A549 (cell line): ENCODE results near the gene SZT2. TPM values are rescaled to one million over a fixed set of nuclear protein-coding genes. Genes with fewer than 3 reads are reported as not detected.

Source experiments
- ATAC-seq, 2 experiments: fragments of 200-7000 bp in 1 of 2; fragments of >200 bp in 1 of 2; cut with Nextera tagmentation in 1 of 2; cut with Tn5 transposase in 1 of 2; 3 replicates each; pipeline versions ENCODE4 v1.8.0 to v1.9.1; 2018 to 2020; ENCODE audit warnings: mild to moderate bottlenecking in 1 of 2, moderate library complexity in 1 of 2
- CTCF ChIA-PET: fragments of 300-600 bp; sonication (Branson Sonifier 250); formaldehyde crosslinking; extraction: SDS; loops from one replicate; lab custom pipeline; 2021; ENCODE audit warnings: antibody characterized with exemption, inconsistent platforms; lab: Yijun Ruan, JAX
- POLR2A ChIA-PET: fragments of 350-600 bp; formaldehyde crosslinking; extraction: SDS; loops from one replicate; lab custom pipeline; 2021; ENCODE audit warnings: antibody characterized with exemption, inconsistent platforms; lab: Yijun Ruan, JAX
- DNase-seq, 2 experiments: peaks; one replicate each; pipeline versions ENCODE4 v3.0.0 to v3.0.0-alpha.2; 2011 to 2016; ENCODE audit warnings: low read depth in 1 of 2, low spot score in 1 of 2
- FAIRE-seq: peaks from 2 replicates; lab custom pipeline; 2011; peaks lifted over from hg19 to GRCh38; lab: Jason Lieb, UNC
- H3K27ac ChIP-seq, 2 experiments: fragments of >200 bp; sonication (Bioruptor Twin); formaldehyde crosslinking; 3 replicates each; pipeline ENCODE4 v1.5.1; 2016 to 2017
- H3K4me1 ChIP-seq: fragments of >200 bp; sonication (Bioruptor Twin); formaldehyde crosslinking; 3 replicates; pipeline ENCODE4 v1.6.1; 2016
- H3K4me2 ChIP-seq: fragments of >200 bp; sonication (Bioruptor Twin); formaldehyde crosslinking; 3 replicates; pipeline ENCODE4 v1.6.1; 2016
- H3K4me3 ChIP-seq: fragments of >200 bp; sonication (Bioruptor Twin); formaldehyde crosslinking; 3 replicates; pipeline ENCODE4 v1.5.1; 2016
- H3K9me3 ChIP-seq: fragments of >200 bp; sonication (Bioruptor Twin); formaldehyde crosslinking; 3 replicates; pipeline ENCODE4 v1.6.1; 2016
- CBX2 ChIP-seq: fragments of 200-600 bp; sonication (generic); IDR thresholded peaks from 2 replicates; pipeline ENCODE4 v1.6.1; 2016; ENCODE audit warnings: low read depth, mild to moderate bottlenecking, borderline replicate concordance
- ESRRA ChIP-seq: fragments of 150-350 bp; IDR thresholded peaks from 2 replicates; pipeline ENCODE4 v1.6.1; 2014; ENCODE audit warnings: mild to moderate bottlenecking, low read length, borderline replicate concordance
- GATA3 ChIP-seq: IDR thresholded peaks from 2 replicates; pipeline ENCODE4 v1.6.1; 2012; ENCODE audit warnings: borderline replicate concordance
- HDAC2 ChIP-seq: fragments of 200-600 bp; sonication (generic); IDR thresholded peaks from 2 replicates; pipeline ENCODE4 v1.6.1; 2016
- KDM1A ChIP-seq: fragments of 200-600 bp; sonication (generic); IDR thresholded peaks from 2 replicates; pipeline ENCODE4 v1.6.1; 2016; ENCODE audit warnings: low read depth, mild to moderate bottlenecking
- MYC ChIP-seq: IDR thresholded peaks from 2 replicates; pipeline ENCODE4 v1.6.1; 2012; ENCODE audit warnings: mild to moderate bottlenecking, inconsistent platforms, low read length, improper control_type of control experiment, borderline replicate concordance
- POLR2AphosphoS2 ChIP-seq: conservative IDR thresholded peaks from 2 replicates; pipeline ENCODE4 v1.6.1; 2012; ENCODE audit warnings: low read length, improper control_type of control experiment, inconsistent platforms
- RAD21 ChIP-seq, 2 experiments: fragments of >200 bp in 1 of 2; sonication (Bioruptor Twin) in 1 of 2; formaldehyde crosslinking in 1 of 2; IDR thresholded peaks in 1 of 2; conservative IDR thresholded peaks in 1 of 2; 2 replicates in 1 of 2; 3 replicates in 1 of 2; pipeline ENCODE4 v1.6.1; 2012 to 2018; ENCODE audit warnings: inconsistent platforms in 1 of 2
- RARB ChIP-seq: fragments of 250-450 bp; sonication (Bioruptor Pico); IDR thresholded peaks from 2 replicates; pipeline ENCODE4 v1.8.0; 2021; ENCODE audit warnings: mild to moderate bottlenecking, moderate library complexity
- RCOR1 ChIP-seq: fragments of 150-350 bp; IDR thresholded peaks from 2 replicates; pipeline ENCODE4 v1.6.1; 2014; ENCODE audit warnings: antibody characterized with exemption, low read length, low read depth
- RFX5 ChIP-seq: fragments of 450-650 bp; IDR thresholded peaks from 2 replicates; pipeline ENCODE4 v1.7.1; 2014; ENCODE audit warnings: antibody characterized with exemption, mild to moderate bottlenecking, moderate library complexity
- RNF2 ChIP-seq: fragments of 200-600 bp; sonication (generic); IDR thresholded peaks from 2 replicates; pipeline ENCODE4 v1.6.1; 2016; ENCODE audit warnings: low read depth, mild to moderate bottlenecking, antibody characterized with exemption, moderate library complexity, borderline replicate concordance
- ZFP36 ChIP-seq: fragments of 450-650 bp; IDR thresholded peaks from 2 replicates; pipeline ENCODE4 v1.6.1; 2014; ENCODE audit warnings: borderline replicate concordance; ENCODE audit not compliant: partially characterized antibody
- WGBS: methylation state at CpG from one replicate; pipeline ENCODE4 v1.1.6; 2017; ENCODE audit errors: missing lambda C conversion rate; 5-methylcytosine and 5-hydroxymethylcytosine counted together
- polyA plus RNA-seq, 4 experiments: library from polyadenylated mRNA; depleted of rRNA in 3 of 4; stranded (reverse); fragments of >200 nt; fragmentation: RNase III in 1 of 4; extraction: RNeasy Plus Mini Kit Qiagen cat#74134 plus additional on column Dnase treatment in 1 of 4; gene quantifications; 2 replicates in 3 of 4; 3 replicates in 1 of 4; pipeline ENCODE4 v1.2.3, GENCODE V29; 2011 to 2017
- TF ChIP-seq, protein P1 (sequence below): fragments of 150-350 bp; IDR thresholded peaks from 2 replicates; pipeline ENCODE4 v1.6.1; 2014; ENCODE audit warnings: low read depth, mild to moderate bottlenecking, low read length
- TF ChIP-seq, protein P2 (sequence below): fragments of >200 bp; sonication (Bioruptor Twin); formaldehyde crosslinking; IDR thresholded peaks from 3 replicates; pipeline ENCODE4 v1.5.1; 2016
- TF ChIP-seq, protein P3 (sequence below): fragments of 200-600 bp; sonication (generic); IDR thresholded peaks from 2 replicates; pipeline ENCODE4 v1.6.1; 2016; ENCODE audit warnings: antibody characterized with exemption, mild to moderate bottlenecking, moderate library complexity

Gene SZT2
- polyA plus RNA-seq, 2 of the 4 experiments (the other 2 are of a cell fraction): 6.1 to 6.5 TPM

DNA sequence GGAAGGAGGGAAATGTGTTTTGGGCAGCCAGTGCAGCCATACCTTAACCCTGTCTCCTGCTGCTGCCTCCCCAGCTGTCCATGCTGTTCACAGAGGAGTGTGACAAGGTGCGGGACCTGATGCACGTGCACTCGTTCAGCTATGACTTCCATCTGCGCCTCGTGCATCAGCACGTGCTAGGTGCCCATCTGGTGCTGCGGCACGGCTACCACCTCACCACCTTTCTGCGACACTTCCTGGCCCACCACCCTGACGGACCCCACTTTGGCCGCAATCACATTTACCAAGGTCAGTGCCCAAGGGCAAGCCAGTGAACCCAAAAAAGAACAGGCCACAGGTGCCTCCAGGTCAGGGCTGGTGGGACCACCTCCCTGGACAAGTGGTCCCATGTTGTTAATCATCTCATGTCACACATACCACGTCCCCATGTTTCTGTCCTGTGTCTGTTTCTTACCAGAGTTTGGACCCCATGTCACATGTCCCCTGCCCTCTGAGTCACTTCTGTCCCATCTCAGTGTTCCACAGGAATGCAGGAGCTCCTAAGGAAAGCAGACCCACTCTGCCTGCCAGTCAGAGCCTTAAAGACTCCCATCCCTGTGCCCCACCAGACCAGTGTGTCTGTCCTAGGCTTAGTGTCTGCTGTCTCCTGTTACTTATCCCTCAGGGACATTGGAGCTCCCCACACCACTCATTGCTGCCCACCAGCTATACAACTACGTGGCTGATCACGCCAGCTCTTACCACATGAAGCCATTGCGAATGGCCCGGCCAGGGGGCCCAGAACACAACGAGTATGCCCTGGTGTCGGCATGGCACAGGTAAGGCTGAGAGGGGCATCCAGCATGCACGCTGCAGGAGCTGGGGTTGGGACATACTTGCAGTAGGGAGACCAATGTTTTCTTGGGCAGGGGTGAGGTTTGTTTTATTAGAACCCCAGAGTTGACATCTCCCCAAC is 57.5 kb downstream of the SZT2 start (continued):
- TF ChIP-seq RNF2 (no peak), KDM1A (no peak)
- TF ChIP-seq, protein P1, sequence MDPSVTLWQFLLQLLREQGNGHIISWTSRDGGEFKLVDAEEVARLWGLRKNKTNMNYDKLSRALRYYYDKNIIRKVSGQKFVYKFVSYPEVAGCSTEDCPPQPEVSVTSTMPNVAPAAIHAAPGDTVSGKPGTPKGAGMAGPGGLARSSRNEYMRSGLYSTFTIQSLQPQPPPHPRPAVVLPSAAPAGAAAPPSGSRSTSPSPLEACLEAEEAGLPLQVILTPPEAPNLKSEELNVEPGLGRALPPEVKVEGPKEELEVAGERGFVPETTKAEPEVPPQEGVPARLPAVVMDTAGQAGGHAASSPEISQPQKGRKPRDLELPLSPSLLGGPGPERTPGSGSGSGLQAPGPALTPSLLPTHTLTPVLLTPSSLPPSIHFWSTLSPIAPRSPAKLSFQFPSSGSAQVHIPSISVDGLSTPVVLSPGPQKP: no peak

DNA sequence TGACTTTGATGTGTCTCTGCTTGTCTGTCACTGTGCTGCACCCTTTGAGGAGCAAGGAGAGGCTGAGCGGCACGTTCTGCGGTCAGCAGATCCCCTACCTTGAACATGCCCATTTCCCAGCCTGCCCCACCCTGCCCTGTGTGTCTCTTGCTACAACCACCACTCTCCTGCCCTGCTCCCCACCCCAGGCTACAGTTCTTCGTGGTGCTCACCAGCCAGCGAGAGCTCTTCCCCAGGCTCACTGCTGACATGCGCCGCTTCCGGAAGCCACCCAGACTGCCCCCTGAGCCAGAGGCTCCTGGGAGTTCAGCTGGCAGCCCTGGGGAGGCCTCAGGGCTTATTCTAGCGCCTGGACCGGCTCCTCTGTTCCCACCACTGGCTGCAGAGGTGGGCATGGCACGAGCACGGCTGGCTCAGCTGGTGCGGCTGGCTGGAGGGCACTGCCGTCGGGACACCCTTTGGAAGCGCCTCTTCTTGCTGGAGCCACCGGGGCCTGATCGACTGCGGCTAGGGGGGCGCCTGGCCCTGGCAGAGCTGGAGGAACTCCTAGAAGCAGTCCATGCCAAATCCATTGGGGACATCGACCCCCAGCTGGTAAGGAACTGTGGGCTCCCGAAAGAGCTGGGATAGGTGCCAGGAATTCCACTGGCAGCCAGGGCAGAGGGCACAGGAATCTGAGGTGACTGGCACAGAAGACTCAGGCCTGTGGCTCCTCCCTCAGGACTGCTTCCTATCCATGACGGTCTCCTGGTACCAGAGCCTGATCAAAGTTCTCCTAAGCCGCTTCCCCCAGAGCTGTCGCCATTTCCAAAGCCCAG is 58.4 kb downstream of the SZT2 start:
- ChIA-PET CTCF (interaction anchor here (0.8 kb wide), 1 partner anchor 8 kb away, joined by 4 read pairs; no protein-coding TSS in a partner anchor), POLR2A (interaction anchor here (1.1 kb wide), 1 partner anchor 90 kb away, joined by 3 read pairs; no protein-coding TSS in a partner anchor)
- Histone ChIP-seq H3K4me2 (no peak overlapping the region), H3K9me3 (no peaks in the 10 kb centered on the region), H3K4me3 (no peak overlapping the region), H3K27ac (0 out of 6 replicates have a peak overlapping the region, but pooled peaks of 1 of the 2 experiments have one; percentile 21), H3K4me1 (peaks cover 4% of the 10 kb centered on the region; the same call in 1 of the 3 replicates)
- TF ChIP-seq ESRRA (no peak), RAD21 (conservative IDR thresholded peaks at IDR 0.05 in 1 of 2, IDR thresholded peaks at IDR 0.05 in 1 of 2) (no peak), CBX2 (no peak), RFX5 (no peak), GATA3 (no peak), ZFP36 (no peak), RARB (CRISPR knock-in tag) (no peak), POLR2AphosphoS2 (no peak), RCOR1 (no peak), MYC (no peak), HDAC2 (no peak)
- TF ChIP-seq, protein P1: no peak
- TF ChIP-seq, protein P2, sequence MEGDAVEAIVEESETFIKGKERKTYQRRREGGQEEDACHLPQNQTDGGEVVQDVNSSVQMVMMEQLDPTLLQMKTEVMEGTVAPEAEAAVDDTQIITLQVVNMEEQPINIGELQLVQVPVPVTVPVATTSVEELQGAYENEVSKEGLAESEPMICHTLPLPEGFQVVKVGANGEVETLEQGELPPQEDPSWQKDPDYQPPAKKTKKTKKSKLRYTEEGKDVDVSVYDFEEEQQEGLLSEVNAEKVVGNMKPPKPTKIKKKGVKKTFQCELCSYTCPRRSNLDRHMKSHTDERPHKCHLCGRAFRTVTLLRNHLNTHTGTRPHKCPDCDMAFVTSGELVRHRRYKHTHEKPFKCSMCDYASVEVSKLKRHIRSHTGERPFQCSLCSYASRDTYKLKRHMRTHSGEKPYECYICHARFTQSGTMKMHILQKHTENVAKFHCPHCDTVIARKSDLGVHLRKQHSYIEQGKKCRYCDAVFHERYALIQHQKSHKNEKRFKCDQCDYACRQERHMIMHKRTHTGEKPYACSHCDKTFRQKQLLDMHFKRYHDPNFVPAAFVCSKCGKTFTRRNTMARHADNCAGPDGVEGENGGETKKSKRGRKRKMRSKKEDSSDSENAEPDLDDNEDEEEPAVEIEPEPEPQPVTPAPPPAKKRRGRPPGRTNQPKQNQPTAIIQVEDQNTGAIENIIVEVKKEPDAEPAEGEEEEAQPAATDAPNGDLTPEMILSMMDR: no peak
- TF ChIP-seq, protein P3, sequence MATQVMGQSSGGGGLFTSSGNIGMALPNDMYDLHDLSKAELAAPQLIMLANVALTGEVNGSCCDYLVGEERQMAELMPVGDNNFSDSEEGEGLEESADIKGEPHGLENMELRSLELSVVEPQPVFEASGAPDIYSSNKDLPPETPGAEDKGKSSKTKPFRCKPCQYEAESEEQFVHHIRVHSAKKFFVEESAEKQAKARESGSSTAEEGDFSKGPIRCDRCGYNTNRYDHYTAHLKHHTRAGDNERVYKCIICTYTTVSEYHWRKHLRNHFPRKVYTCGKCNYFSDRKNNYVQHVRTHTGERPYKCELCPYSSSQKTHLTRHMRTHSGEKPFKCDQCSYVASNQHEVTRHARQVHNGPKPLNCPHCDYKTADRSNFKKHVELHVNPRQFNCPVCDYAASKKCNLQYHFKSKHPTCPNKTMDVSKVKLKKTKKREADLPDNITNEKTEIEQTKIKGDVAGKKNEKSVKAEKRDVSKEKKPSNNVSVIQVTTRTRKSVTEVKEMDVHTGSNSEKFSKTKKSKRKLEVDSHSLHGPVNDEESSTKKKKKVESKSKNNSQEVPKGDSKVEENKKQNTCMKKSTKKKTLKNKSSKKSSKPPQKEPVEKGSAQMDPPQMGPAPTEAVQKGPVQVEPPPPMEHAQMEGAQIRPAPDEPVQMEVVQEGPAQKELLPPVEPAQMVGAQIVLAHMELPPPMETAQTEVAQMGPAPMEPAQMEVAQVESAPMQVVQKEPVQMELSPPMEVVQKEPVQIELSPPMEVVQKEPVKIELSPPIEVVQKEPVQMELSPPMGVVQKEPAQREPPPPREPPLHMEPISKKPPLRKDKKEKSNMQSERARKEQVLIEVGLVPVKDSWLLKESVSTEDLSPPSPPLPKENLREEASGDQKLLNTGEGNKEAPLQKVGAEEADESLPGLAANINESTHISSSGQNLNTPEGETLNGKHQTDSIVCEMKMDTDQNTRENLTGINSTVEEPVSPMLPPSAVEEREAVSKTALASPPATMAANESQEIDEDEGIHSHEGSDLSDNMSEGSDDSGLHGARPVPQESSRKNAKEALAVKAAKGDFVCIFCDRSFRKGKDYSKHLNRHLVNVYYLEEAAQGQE: no peak
- WGBS: 92% methylated on average over 17 of the region's 25 CpGs
- DNase-seq: no peak
- no peak for FAIRE-seq
- no peak for ATAC-seq
